Bronchial epithelial cell (primary cell): Measurements from ENCODE around the gene TFB1M. TPM values are rescaled to one million over a fixed set of nuclear protein-coding genes. Genes with fewer than 3 reads are reported as not detected.

Experiments
- DNase-seq: peaks from one replicate; pipeline ENCODE4 v3.0.0-alpha.2; 2010; ENCODE audit warnings: low read depth
- FAIRE-seq: peaks from 2 replicates; lab custom pipeline; 2011; peaks lifted over from hg19 to GRCh38; lab: Jason Lieb, UNC
- H3K27me3 ChIP-seq: 2 replicates; pipeline ENCODE4 v1.5.1; 2011; ENCODE audit warnings: low read length; ENCODE audit not compliant: control insufficient read depth, insufficient read depth
- H3K36me3 ChIP-seq: 2 replicates; pipeline ENCODE4 v1.5.1; 2011; ENCODE audit warnings: low read length; ENCODE audit not compliant: control insufficient read depth, insufficient read depth
- H3K4me3 ChIP-seq: 2 replicates; pipeline ENCODE4 v1.5.1; 2011; ENCODE audit warnings: mild to moderate bottlenecking, low read depth, low read length, control low read depth
- CTCF ChIP-seq: IDR thresholded peaks from 2 replicates; pipeline ENCODE4 v1.5.1; 2011; ENCODE audit warnings: mild to moderate bottlenecking, moderate library complexity, low read length, control low read depth, inconsistent platforms; ENCODE audit not compliant: insufficient read depth, severe bottlenecking
- total RNA-seq: library from RNA; depleted of rRNA; stranded (reverse); fragments of >200 nt; gene quantifications from 2 replicates; pipeline ENCODE4 v1.2.1, GENCODE V29; 2014

Gene TFB1M
- total RNA-seq, 1 donor from 2014 or later = 11.6 TPM

- FAIRE-seq (no peak), DNase-seq (no peak)
- no peak for TF ChIP-seq CTCF
- no peaks in the 10 kb centered on the region for H3K27me3 ChIP-seq
- peaks cover 5% of the 10 kb centered on the region for H3K36me3 ChIP-seq
- no peak overlapping the region for H3K4me3 ChIP-seq
These were observed 7.3 kb downstream of the TFB1M start for GRCh38 chr6:155306958-155307357.

- H3K36me3 ChIP-seq = peaks cover 2% of the 10 kb centered on the region
- no peak for FAIRE-seq
These were observed 10.9 kb downstream of the TFB1M start for GRCh38 chr6:155303361-155303870.

DNA sequence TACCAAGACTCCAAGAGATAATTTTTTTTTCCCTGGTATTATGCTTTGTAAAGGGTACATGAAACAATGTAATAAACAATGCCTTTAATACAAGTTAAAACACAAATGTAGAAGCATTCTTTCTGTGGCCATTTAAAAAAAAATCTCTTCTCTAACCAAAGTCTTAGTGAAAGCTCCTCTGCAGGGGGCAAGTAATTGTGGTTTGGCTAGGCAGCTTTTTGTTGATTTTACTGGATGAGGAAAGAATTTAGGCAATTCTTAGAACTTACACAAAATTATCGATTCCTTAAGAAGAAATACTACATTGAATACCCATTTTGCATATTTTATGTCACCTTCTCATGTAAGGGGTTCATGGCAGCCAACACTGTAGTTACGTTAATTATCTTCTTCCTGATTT, 12.4 kb downstream of the TFB1M start:
- FAIRE-seq = no peak
- TF ChIP-seq CTCF = no peak
- no peak overlapping the region for H3K4me3 ChIP-seq
- H3K27me3 ChIP-seq = no peaks in the 10 kb centered on the region
- no peak for DNase-seq
- peaks cover 2% of the 10 kb centered on the region for H3K36me3 ChIP-seq

More at GRCh38 chr6:155303361-155303870, 10.9 kb downstream of the TFB1M start:
- Histone ChIP-seq H3K4me3 (no peak overlapping the region), H3K27me3 (no peaks in the 10 kb centered on the region)
- DNase-seq = peak; percentile 54
- TF ChIP-seq CTCF = no peak

- FAIRE-seq (no peak), DNase-seq (no peak)
- Histone ChIP-seq H3K4me3 (no peak overlapping the region), H3K36me3 (peaks cover 4% of the 10 kb centered on the region), H3K27me3 (no peaks in the 10 kb centered on the region)
- TF ChIP-seq CTCF = no peak
These were observed 16.6 kb downstream of the TFB1M start for GRCh38 chr6:155297669-155298068.

GRCh38 chr6:155292711-155293110, 21.6 kb downstream of the TFB1M start:
- Histone ChIP-seq H3K36me3 (peaks cover 6% of the 10 kb centered on the region), H3K27me3 (no peaks in the 10 kb centered on the region), H3K4me3 (no peak overlapping the region)
- DNase-seq = no peak
- no peak for TF ChIP-seq CTCF
- FAIRE-seq = no peak

- Histone ChIP-seq H3K27me3 (no peaks in the 10 kb centered on the region), H3K36me3 (peaks cover 2% of the 10 kb centered on the region)
- no peak for FAIRE-seq
These were observed 23.0 kb downstream of the TFB1M start for GRCh38 chr6:155291291-155291690.

More at GRCh38 chr6:155291291-155291690, 23.0 kb downstream of the TFB1M start:
- no peak for TF ChIP-seq CTCF
- DNase-seq = no peak
- H3K4me3 ChIP-seq = no peak overlapping the region
